OCI-LY3 (cell line): ENCODE measurements around the gene ACO1.

Source experiments
- EZH2phosphoT487 ChIP-seq: fragments of 200-600 bp; shearing (Covaris generic); IDR thresholded peaks from 2 replicates; pipeline ENCODE4 v1.6.1; 2018; ENCODE audit warnings: antibody characterized with exemption, mixed run types, low read depth
- TF ChIP-seq, protein P1 (sequence below): fragments of 200-600, 300-600 bp; sonication (generic); IDR thresholded peaks from 2 replicates; pipeline ENCODE4 v1.5.1; 2014; ENCODE audit warnings: antibody characterized with exemption, low read length, low read depth

DNA sequence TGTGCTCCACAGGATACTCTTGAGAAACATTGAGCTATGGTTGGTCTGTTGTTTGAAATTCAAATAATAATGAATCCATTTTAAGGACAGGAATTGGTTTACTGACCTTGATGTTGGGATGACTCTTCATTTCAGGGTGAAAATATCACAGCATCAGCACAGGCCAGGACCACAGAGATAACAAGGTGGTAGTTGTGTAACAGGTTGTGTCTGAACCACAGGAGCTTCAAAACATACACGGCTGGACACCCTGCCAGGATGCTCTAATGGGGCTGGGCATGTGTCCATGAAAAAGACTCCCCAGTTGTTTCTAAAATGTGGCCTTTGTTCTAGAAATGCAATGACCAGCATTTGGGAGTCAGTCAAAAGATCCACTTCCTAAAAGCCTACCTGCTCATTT is 69.8 kb downstream of the ACO1 start:
- TF ChIP-seq, protein P1, sequence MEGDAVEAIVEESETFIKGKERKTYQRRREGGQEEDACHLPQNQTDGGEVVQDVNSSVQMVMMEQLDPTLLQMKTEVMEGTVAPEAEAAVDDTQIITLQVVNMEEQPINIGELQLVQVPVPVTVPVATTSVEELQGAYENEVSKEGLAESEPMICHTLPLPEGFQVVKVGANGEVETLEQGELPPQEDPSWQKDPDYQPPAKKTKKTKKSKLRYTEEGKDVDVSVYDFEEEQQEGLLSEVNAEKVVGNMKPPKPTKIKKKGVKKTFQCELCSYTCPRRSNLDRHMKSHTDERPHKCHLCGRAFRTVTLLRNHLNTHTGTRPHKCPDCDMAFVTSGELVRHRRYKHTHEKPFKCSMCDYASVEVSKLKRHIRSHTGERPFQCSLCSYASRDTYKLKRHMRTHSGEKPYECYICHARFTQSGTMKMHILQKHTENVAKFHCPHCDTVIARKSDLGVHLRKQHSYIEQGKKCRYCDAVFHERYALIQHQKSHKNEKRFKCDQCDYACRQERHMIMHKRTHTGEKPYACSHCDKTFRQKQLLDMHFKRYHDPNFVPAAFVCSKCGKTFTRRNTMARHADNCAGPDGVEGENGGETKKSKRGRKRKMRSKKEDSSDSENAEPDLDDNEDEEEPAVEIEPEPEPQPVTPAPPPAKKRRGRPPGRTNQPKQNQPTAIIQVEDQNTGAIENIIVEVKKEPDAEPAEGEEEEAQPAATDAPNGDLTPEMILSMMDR: no peak
- TF ChIP-seq EZH2phosphoT487: no peak
